Measurements from ENCODE around the gene BARHL2.

BARHL2 gene

DNA sequence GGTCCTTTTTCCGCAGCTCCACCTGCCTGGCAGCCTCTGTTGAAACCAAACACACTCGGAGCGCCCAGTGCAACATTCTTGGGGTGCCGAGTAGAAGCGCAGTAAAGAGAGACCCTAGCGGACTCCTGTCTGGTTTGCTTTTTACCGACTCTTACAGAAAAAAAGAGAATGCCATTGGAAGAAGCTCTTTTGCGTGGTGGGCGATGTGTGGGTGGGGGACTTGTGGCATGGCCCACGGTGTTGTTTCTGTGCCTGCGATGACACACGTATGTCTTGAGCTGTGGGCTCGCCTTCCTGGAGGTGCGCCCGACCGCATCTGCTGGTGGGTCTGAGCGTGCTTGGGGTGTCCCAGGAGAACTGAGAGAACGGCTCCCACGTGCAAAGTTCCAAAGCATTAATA is 7.3 kb upstream of the BARHL2 start:
- no peak for DNase-seq

GRCh38 chr1:90723590-90724108 is 6.5 kb upstream of the BARHL2 start:
- no peak for DNase-seq

DNA sequence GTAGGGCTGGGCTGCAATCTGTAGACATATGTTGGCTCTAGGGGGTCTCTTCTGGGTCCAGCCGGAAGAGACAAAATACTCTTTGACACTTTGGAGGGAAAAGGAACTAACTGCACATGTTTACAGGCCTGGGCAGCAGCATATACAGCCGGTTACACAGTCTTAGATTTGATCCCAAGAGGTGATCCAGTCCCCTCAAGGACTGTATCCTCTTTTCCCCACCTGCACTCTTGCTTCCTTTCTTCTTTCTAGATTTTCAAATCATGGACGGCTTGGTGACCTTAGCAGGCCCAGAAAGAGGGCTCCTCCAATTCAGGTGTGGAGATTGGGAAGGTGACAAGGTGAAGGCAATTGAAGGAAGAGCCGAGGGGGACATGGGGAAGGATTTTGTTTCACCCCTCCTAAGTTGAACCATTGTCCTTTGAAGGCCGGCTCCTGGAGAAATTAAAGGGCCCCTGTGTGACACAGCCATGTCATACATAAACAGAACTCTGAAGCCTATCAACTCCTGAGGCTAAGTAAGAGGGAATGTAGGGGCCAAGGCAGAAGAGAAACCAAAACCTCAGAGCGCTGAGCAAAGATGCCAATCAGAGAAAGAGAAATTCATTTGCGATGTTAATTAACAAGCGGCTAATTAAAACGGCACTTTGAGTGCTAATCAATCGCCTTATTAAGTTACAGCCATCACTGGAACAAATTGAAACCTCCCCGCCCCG is 5.9 kb upstream of the BARHL2 start:
- no peak for DNase-seq

DNA sequence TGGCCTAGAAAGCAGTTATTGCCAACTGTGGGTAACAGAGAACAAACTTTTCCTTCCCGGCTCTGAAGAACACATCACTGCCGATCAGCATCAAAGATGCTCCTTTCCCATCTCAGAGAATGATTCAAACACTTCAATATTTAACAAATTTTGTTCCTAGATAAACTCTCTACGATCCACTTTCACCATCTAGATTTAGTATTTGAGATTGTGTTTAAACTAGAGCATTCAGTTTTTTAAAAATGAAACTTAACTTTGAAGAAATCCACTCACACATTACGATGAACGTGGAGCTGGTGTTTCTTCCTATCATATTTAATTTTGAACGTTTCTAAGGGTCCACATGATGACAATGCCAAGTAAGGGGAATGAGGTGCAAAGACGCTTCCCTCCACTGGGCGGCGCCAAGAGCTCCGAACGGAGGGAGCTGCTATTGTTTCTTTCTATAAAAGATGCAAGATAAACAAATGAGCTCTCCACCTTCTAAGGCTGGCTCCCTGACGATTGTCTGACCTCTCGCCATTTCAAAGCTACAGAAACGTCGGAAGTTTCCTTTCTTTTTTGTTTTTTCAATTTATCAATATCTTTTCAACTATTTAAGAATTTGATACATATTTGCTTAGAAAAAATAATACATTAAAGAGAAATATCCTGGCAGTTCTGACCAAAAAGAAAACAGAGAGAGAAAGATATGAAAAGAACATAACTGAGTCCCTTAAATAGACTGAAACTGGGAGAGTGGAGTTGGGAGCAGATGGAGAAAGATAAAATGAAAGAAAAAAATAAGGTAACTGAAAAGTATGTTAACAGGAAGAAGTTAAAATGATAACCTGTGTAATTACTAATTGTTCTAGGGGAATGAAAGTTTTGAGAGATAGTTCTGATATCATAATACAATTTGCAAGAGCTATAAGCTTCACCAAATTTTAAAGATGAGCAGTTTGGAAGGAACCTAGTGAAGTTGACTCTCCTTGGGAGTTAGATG is 4.4 kb upstream of the BARHL2 start:
- DNase-seq, result peak; percentile 41

DNA sequence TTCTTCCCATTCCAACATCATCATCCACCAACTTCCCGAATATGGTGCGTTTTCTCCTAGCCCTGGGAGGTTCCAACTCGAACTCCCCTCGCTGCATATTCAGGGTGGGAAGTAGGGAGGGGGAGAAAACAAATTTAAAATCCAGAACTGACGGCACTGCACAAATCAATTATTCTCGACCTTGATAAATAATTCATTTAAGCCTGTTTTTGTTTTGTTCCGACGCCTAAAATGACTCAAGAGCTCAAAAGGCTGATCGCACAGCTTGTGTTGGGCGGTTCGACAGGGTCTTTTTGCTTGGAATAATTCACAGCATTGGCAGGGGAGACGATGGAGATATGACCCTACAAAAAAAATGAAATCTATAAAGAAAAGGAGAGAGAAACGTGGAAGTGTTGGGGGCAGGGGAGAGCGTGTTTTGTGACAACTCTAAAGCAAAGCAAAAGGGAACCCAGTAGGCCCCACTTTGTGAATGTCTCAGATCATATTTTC is 3.1 kb upstream of the BARHL2 start:
- DNase-seq, result no peak

- DNase-seq, result no peak
Observed at GRCh38 chr1:90719330-90720144, 2.4 kb upstream of the BARHL2 start.

DNA sequence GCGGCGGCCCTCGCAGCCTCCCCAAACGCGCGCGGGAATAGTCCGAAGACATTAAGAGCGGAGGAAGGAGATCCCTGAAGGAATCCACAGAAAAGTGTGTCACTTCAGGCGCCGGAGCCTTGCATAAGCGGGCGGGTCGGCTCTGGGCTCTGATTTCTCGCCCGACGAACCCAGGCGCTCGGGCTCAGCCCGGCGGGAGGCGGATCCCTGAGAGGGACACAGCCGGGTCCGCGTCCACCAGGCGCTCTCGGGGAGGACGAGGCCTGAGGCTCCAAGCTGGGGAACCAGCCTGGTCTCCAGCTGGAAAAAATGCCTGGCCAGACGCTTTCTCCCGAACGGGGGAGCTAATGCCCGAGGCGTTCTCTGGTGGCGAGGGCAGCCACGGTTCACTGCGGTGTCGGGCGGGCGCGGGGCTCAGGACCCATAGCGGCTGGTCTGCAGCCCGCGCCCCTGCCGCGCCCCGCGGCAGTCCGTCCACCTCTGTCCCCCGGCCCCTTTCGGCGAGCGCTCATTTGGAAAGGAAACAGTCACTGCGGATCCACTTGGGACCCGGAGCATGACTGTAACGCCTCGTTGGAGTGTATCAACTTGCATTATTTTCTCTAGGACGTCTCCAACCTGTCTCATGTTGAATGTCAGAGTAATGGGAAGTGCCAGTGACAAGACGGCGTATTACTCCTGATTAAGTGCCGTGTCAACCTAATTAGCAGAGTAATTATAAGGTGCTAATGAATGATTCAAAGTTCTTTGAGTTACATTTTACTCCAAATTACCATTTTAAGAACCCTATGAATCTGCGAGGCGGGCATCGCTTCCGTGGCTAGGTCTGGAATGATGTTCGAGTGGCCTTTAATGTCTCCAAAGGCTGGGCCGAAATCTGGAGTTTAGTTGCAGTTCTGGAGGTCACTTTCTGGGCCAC is 1.6 kb upstream of the BARHL2 start:
- DNase-seq, result no peak

DNA sequence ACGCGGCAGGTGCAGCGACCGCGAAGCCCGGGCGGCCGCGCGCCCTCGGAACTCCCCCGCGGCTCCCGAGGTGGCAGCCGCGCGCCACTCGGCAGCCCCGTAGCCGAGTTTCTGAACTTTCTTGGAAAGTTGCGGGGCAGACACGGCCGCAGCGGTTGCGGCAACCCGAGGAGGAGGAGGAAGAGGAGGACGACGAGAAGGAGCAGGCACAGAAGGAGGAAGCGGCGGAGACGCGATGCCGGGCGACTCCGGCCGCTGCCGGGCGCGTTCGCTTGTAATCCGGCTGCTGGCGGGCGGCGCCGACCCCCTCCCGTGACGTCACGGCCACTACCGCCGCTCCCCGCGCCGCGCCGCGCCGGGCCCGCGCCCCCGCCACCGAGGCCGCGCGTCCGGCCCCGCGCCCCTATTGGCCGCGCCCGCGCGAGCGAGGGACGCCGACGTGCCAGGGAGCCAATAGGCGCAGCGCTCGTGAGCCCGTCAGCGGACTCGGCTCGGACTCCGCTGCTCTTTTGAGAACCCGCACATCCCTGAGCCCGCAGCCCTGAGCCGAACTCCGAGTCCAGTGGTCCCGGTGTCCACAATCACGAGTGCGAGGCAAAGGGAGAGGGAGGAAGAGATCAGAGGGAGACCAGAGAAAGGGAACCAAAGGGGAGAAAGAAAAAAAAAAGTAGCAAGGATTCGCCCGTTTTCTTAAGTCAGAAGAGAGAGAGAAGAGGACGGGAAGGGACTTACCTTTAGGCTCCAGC is 736 bp upstream of the BARHL2 start:
- peak; percentile 62 for DNase-seq

DNA sequence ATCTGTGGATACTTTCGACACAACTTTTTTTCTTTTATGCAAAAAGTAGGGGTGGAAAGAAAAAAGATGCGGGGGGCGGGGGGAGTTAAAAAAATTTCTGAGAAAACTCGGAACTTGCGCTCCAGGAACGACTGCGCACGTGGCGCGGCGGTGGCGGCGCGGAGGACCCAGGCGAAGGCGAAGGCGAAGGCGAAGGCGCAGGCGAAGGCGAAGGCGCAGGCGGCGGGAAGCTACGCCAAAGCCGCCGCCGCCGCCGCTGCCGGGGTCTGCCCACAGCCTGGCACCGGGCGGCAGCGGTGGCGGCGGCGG is 208 bp upstream of the BARHL2 start:
- no peak for DNase-seq

DNA sequence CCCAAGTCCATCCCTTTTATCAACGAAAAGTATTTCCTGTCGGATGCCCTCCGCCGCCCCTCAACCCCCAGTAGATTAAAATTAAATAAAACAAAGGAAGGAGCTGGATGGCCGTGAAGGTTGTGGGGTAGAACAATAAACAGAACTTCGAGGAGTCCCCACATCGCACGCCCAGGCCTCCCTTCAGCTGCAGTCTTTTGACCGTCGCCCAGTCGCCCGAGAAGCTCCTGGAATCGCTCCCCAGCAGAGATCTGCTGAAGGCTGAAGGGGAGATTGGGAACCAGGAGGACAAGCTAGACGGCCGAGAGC is 905 bp downstream of the BARHL2 start:
- DNase-seq, result no peak

GRCh38 chr1:90715309-90715708 is 1.8 kb downstream of the BARHL2 start:
- no peak for DNase-seq

GRCh38 chr1:90714521-90714951 is 2.6 kb downstream of the BARHL2 start:
- DNase-seq, result no peak

DNA sequence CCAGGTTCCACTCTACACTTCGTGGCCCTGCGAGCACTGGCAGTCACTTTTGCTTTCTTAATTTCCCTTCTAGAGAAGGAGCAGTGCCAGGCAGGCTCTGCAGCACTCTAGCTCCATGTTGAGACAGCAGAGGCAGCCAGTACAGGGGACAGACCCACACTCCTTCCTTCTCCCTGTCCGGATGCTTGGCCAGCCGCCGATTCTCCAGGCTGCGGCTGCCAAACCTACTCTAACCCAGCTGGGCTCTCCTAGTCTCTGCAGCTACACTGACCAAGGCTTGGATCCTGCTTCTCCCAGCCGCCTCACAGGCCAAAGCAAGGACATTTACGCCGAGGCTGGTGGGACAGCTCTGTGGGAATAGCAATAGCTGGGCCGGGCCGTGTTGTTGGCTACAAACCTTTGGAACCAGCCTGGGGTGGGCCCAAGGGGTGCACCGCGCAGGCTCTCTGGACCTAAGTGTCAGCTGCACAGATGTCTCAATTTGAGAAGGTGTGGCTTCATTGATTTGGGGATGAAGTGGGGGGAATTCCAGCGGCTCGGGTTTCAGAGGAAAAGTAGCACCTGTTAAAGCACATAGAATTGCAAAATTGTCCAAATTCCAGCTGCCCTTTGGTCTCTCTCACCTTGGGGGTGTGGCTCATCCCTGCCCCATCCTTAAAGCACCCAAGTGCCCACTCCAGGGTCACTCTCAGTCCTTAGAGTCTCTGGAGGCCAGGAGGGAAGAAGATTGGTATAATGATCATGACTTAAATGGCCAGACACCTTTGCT is 3.2 kb downstream of the BARHL2 start:
- no peak for DNase-seq

GRCh38 chr1:90712915-90713730 is 4.0 kb downstream of the BARHL2 start:
- DNase-seq, result no peak

DNA sequence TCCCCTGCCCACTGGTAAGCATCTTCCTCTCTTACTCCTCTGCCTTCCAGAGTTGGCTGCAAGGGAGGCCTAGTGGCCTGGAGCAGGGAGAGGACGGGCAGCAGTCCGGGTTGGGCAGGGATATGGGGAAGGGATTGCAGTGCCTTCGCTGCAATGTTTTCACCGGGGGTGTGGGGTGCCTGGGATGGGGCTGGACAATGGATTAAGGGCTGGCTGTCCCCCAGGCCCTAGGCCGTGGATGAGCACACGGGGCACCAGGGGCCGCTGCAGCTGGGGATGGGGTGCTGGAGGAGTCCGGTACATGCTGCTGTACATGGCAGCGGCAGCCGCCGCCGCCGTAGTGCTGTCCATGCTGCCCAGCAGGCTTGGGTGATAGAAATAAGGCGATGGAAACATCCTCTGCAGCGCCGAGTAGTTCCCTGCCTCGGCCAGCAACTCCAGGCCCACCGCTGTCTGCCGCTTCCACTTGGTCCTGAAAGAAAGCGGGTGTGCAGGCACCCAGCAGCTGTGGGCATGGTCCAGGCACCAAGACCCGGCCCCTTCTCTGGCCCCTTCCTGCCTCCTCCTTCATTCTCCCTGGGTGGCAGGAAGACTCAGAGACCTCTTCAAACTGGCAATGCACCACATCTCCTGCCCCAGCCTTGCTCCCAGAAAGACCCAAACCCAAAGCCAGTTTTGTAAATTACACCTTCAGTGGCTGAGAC is 4.8 kb downstream of the BARHL2 start:
- no peak for DNase-seq

GRCh38 chr1:90711696-90712095 is 5.4 kb downstream of the BARHL2 start:
- DNase-seq, result no peak

- DNase-seq, result no peak
Observed at GRCh38 chr1:90710579-90711536, 6.2 kb downstream of the BARHL2 start.

DNA sequence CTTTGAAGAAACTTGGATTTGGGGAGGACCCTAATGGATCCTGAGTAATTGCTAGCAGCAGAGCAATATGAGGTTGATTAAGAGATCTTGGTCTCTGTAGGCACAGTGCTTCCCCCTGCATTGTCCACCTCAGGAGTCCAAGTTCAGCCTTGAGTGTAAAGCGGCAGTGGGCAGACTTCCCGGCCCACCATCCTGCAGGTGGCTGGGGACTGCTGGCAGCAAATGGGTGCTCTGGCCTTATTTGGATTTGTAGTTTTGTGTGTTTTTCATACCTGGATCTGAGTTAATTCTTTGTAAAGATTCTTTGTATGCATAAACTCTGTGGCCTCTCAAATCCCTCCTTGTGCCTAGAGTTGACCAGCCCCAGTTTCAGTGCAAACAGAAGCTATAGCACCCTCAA is 7.6 kb downstream of the BARHL2 start:
- no peak for DNase-seq
